ENCODE data around the gene RPL11. TPM values are rescaled to one million over a fixed set of nuclear protein-coding genes. Genes with fewer than 3 reads are reported as not detected.

The RPL11 gene
- polyA plus RNA-seq, 4 donors: 1,603 to 3,255 (median 2,883) TPM

- FAIRE-seq (no peak), DNase-seq (peak; percentile 42 to 60)
- Histone ChIP-seq H3K4me3 (ENCODE audit: low read depth in 1 of 3, low read length in 3 of 3) (no peak overlapping the region), H3K27me3 (ENCODE audit: control insufficient read depth in 3 of 3, insufficient read depth in 3 of 3, low read length in 3 of 3) (no peaks in the 10 kb centered on the region), H3K4me1 (ENCODE audit: control insufficient read depth in 3 of 3, insufficient read depth in 2 of 3, low read depth in 1 of 3, low read length in 2 of 3) (peaks cover 0 to 13% (median 4%) of the 10 kb centered on the region in 3 donors), H3K36me3 (ENCODE audit: control insufficient read depth in 3 of 3, insufficient read depth in 2 of 3, low read depth in 1 of 3, low read length in 3 of 3) (peaks cover 0 to 14% (median 0%) of the 10 kb centered on the region in 3 donors), H3K9me3 (ENCODE audit: control insufficient read depth in 2 of 2, insufficient read depth in 1 of 2, low read depth in 1 of 2, low read length in 1 of 2) (no peaks in the 10 kb centered on the region), H3K27ac (ENCODE audit: low read depth in 1 of 3, low read length in 2 of 3) (no peak overlapping the region)
- WGBS, 3 donors: 17 to 37% (median 35%) methylated on average over 1 of the region's 1 CpG
Observed at GRCh38 chr1:23745515-23745914, 53.9 kb downstream of the RPL11 start.

Other genes with a start within 250 kb of the RPL11 start
- 10 to 100 TPM in 1 of 4 donors, 1 to 10 TPM in 3; 1.9 to 14.6 (median 5.4) TPM for gene ASAP3, start 207.6 kb upstream of the RPL11 start, polyA plus RNA-seq
- gene E2F2, start 160.6 kb upstream of the RPL11 start, polyA plus RNA-seq: 1 to 10 TPM; 1.9 to 4.0 (median 2.5) TPM
- gene ID3, start 132.3 kb upstream of the RPL11 start, polyA plus RNA-seq: 100 to 1,000 TPM in 3 of 4 donors, 10 to 100 TPM in 1; 78.1 to 157 (median 125) TPM
- gene ELOA, start 51.7 kb downstream of the RPL11 start, polyA plus RNA-seq: 10 to 100 TPM in 3 of 4 donors, 1 to 10 TPM in 1; 8.4 to 25.2 (median 11.7) TPM
- 10 to 100 TPM; 32.4 to 60.1 (median 48.4) TPM for gene PITHD1, start 86.6 kb downstream of the RPL11 start, polyA plus RNA-seq
- 100 to 1,000 TPM in 2 of 4 donors, 10 to 100 TPM in 2; 82.9 to 137 (median 99.1) TPM for gene LYPLA2, start 99.3 kb downstream of the RPL11 start, polyA plus RNA-seq
- gene GALE, start 108.9 kb downstream of the RPL11 start, polyA plus RNA-seq: 100 to 1,000 TPM in 3 of 4 donors, 10 to 100 TPM in 1; 76.6 to 289 (median 198) TPM
- gene HMGCL, start 133.6 kb downstream of the RPL11 start, polyA plus RNA-seq: 100 to 1,000 TPM in 1 of 4 donors, 10 to 100 TPM in 3; 52.2 to 105 (median 85.8) TPM
- 10 to 100 TPM; 44.9 to 81.8 (median 51.3) TPM for gene FUCA1, start 176.5 kb downstream of the RPL11 start, polyA plus RNA-seq
- gene CNR2, start 221.6 kb downstream of the RPL11 start, polyA plus RNA-seq: under 1 TPM in 2 of 4 donors, not detected in 2; 0.10 to 0.15 TPM